A549 (cell line): ENCODE data around the gene TAF1B.

Source experiments
- CTCF ChIP-seq: fragments of >200 bp; sonication (Bioruptor Twin); formaldehyde crosslinking; IDR thresholded peaks from 3 replicates; pipeline ENCODE4 v1.5.1; 2016
- EP300 ChIP-seq, 2 experiments: fragments of >200 bp; sonication (Bioruptor Twin); formaldehyde crosslinking; IDR thresholded peaks; 2 replicates in 1 of 2; 3 replicates in 1 of 2; pipeline ENCODE4 v1.6.1; 2016 to 2017
- JUN ChIP-seq, 2 experiments: fragments of >200 bp; sonication (Bioruptor Twin); formaldehyde crosslinking; IDR thresholded peaks; 2 replicates in 1 of 2; 3 replicates in 1 of 2; pipeline ENCODE4 v1.6.1; 2016 to 2017
- RAD21 ChIP-seq, 2 experiments: fragments of >200 bp in 1 of 2; sonication (Bioruptor Twin) in 1 of 2; formaldehyde crosslinking in 1 of 2; IDR thresholded peaks in 1 of 2; conservative IDR thresholded peaks in 1 of 2; 2 replicates in 1 of 2; 3 replicates in 1 of 2; pipeline ENCODE4 v1.6.1; 2012 to 2018; ENCODE audit warnings: inconsistent platforms in 1 of 2
- RFX5 ChIP-seq: fragments of 450-650 bp; IDR thresholded peaks from 2 replicates; pipeline ENCODE4 v1.7.1; 2014; ENCODE audit warnings: antibody characterized with exemption, mild to moderate bottlenecking, moderate library complexity

GRCh38 chr2:9842487-9843228 is 616 bp upstream of the TAF1B start:
- TF ChIP-seq RAD21 (conservative IDR thresholded peaks at IDR 0.05 in 1 of 2, IDR thresholded peaks at IDR 0.05 in 1 of 2) (no peak), CTCF (no peak), EP300 (IDR thresholded peaks at IDR 0.05) (no peak), JUN (IDR thresholded peaks at IDR 0.05) (no peak), RFX5 (no peak)
